H1 (cell line): Measurements from ENCODE around the gene P2RY14. TPM values are rescaled to one million over a fixed set of nuclear protein-coding genes. Genes with fewer than 3 reads are reported as not detected.

ENCODE experiments used
- CTCF ChIA-PET: fragments of 300-600 bp; sonication (Branson Sonifier 250); formaldehyde crosslinking; loops from one replicate; lab custom pipeline; 2021; ENCODE audit not compliant: partially characterized antibody; lab: Charles Lee
- POLR2A ChIA-PET: fragments of 300-600 bp; sonication (Branson Sonifier 250); formaldehyde crosslinking; loops from one replicate; lab custom pipeline; 2021; ENCODE audit warnings: inconsistent platforms; ENCODE audit not compliant: partially characterized antibody; lab: Charles Lee
- DNase-seq, 2 experiments: peaks; one replicate each; pipeline versions ENCODE4 v3.0.0 to v3.0.0-alpha.2; 2010 to 2022; ENCODE audit warnings: low spot score in 2 of 2, low read depth in 1 of 2, mixed read lengths in 1 of 2
- FAIRE-seq: peaks from 2 replicates; lab custom pipeline; 2011; peaks lifted over from hg19 to GRCh38; lab: Jason Lieb, UNC
- H2AFZ ChIP-seq: 2 replicates; pipeline ENCODE4 v1.8.1; 2012; ENCODE audit warnings: low read length, inconsistent platforms
- H2AK5ac ChIP-seq: 2 replicates; pipeline ENCODE4 v1.6.1; 2013; ENCODE audit warnings: low read depth, low read length
- H2BK120ac ChIP-seq: replicated peaks from 2 replicates; pipeline ENCODE3; 2013; ENCODE audit warnings: low read depth, low read length, inconsistent platforms
- H2BK12ac ChIP-seq: 2 replicates; pipeline ENCODE4 v1.6.1; 2013; ENCODE audit warnings: low read depth, low read length
- H2BK15ac ChIP-seq: 2 replicates; pipeline ENCODE4 v1.6.1; 2013; ENCODE audit warnings: low read length
- H2BK20ac ChIP-seq: 2 replicates; pipeline ENCODE4 v1.6.1; 2013; ENCODE audit warnings: low read length
- H2BK5ac ChIP-seq: 2 replicates; pipeline ENCODE4 v1.6.1; 2013; ENCODE audit warnings: low read depth, low read length
- H3K14ac ChIP-seq: 2 replicates; pipeline ENCODE4 v1.6.1; 2013; ENCODE audit warnings: inconsistent platforms; ENCODE audit not compliant: insufficient read length
- H3K18ac ChIP-seq: 2 replicates; pipeline ENCODE4 v1.6.1; 2013; ENCODE audit warnings: low read length; ENCODE audit errors: extremely low read depth
- H3K23ac ChIP-seq: 2 replicates; pipeline ENCODE4 v1.6.1; 2013; ENCODE audit warnings: inconsistent platforms; ENCODE audit not compliant: insufficient read length
- H3K23me2 ChIP-seq: 2 replicates; pipeline ENCODE4 v1.6.1; 2013; ENCODE audit warnings: low read depth, low read length
- H3K27ac ChIP-seq: 2 replicates; pipeline ENCODE4 v1.6.1; 2011; ENCODE audit warnings: low read depth, low read length, inconsistent platforms
- H3K27me3 ChIP-seq, 4 experiments: replicated peaks in 1 of 4; 1 replicate in 1 of 4; 2 replicates in 3 of 4; pipeline versions ENCODE4 v1.6.1 to v1.8.1; 2011 to 2013; ENCODE audit warnings: low read length in 3 of 4, mild to moderate bottlenecking in 3 of 4, inconsistent platforms in 2 of 4, mixed read lengths in 2 of 4, moderate library complexity in 1 of 4; ENCODE audit not compliant: control insufficient read depth in 3 of 4, insufficient read depth in 3 of 4; ENCODE audit errors: extremely low read depth in 1 of 4
- H3K36me3 ChIP-seq, 4 experiments: 2 replicates each; pipeline versions ENCODE4 v1.6.1 to v1.8.1; 2011 to 2013; ENCODE audit warnings: mild to moderate bottlenecking in 4 of 4, low read length in 3 of 4, moderate library complexity in 2 of 4, control low read depth in 1 of 4, inconsistent platforms in 1 of 4; ENCODE audit not compliant: insufficient read depth in 4 of 4, control insufficient read depth in 2 of 4
- H3K4ac ChIP-seq: replicated peaks from 2 replicates; pipeline ENCODE3; 2013; ENCODE audit warnings: low read length, low read depth, mixed read lengths, inconsistent platforms; ENCODE audit not compliant: insufficient read length
- H3K4me1 ChIP-seq, 4 experiments: replicated peaks in 1 of 4; 1 replicate in 1 of 4; 2 replicates in 3 of 4; pipeline versions ENCODE4 v1.6.1 to v1.8.1; 2011 to 2013; ENCODE audit warnings: low read length in 3 of 4, inconsistent platforms in 2 of 4, mixed read lengths in 1 of 4; ENCODE audit not compliant: insufficient read depth in 4 of 4, control insufficient read depth in 3 of 4
- H3K4me2 ChIP-seq, 2 experiments: 2 replicates each; pipeline versions ENCODE4 v1.6.1 to v1.8.1; 2011 to 2013; ENCODE audit warnings: low read depth in 2 of 2, low read length in 2 of 2, control low read depth in 1 of 2, inconsistent platforms in 1 of 2, mild to moderate bottlenecking in 1 of 2; ENCODE audit not compliant: insufficient read depth in 1 of 2
- H3K4me3 ChIP-seq, 4 experiments: fragments of 200-600, 300-600 bp in 1 of 4; sonication (generic), shearing (Covaris generic), sonication (Bioruptor Twin) in 1 of 4; 2 replicates each; pipeline versions ENCODE4 v1.5.1 to v1.8.1; 2011 to 2016; ENCODE audit warnings: low read length in 4 of 4, low read depth in 3 of 4, control low read depth in 2 of 4, inconsistent platforms in 2 of 4, mild to moderate bottlenecking in 2 of 4, mixed read lengths in 1 of 4, moderate library complexity in 1 of 4; ENCODE audit not compliant: insufficient read depth in 2 of 4; ENCODE audit errors: extremely low read depth in 1 of 4
- H3K56ac ChIP-seq: replicated peaks from 2 replicates; pipeline ENCODE3; 2013; ENCODE audit warnings: low read depth, mild to moderate bottlenecking, mixed read lengths, low read length, inconsistent platforms; ENCODE audit not compliant: insufficient read length
- H3K79me1 ChIP-seq: 2 replicates; pipeline ENCODE4 v1.6.1; 2013; ENCODE audit warnings: low read depth, low read length, control low read depth
- H3K79me2 ChIP-seq, 2 experiments: 2 replicates each; pipeline versions ENCODE4 v1.6.1 to v1.8.1; 2012 to 2013; ENCODE audit warnings: low read length in 2 of 2, mild to moderate bottlenecking in 2 of 2, inconsistent platforms in 1 of 2; ENCODE audit not compliant: insufficient read depth in 2 of 2, control insufficient read depth in 1 of 2
- H3K9ac ChIP-seq, 4 experiments: replicated peaks in 1 of 4; 1 replicate in 1 of 4; 2 replicates in 3 of 4; pipeline versions ENCODE4 v1.6.1 to v1.8.1; 2011 to 2013; ENCODE audit warnings: low read depth in 3 of 4, low read length in 3 of 4, control low read depth in 2 of 4, mild to moderate bottlenecking in 2 of 4, moderate library complexity in 2 of 4, inconsistent platforms in 1 of 4; ENCODE audit errors: extremely low read depth in 1 of 4
- H3K9me3 ChIP-seq, 2 experiments: 2 replicates each; pipeline versions ENCODE4 v1.6.1 to v1.8.1; 2012 to 2013; ENCODE audit warnings: mild to moderate bottlenecking in 2 of 2, moderate library complexity in 2 of 2, control low read depth in 1 of 2, inconsistent platforms in 1 of 2, low read depth in 1 of 2, low read length in 1 of 2, mixed read lengths in 1 of 2; ENCODE audit not compliant: insufficient read depth in 2 of 2
- H4K20me1 ChIP-seq, 2 experiments: replicated peaks in 1 of 2; 2 replicates each; pipeline versions ENCODE3 to v1.8.1; 2011 to 2013; ENCODE audit warnings: inconsistent platforms in 2 of 2, low read length in 2 of 2, mild to moderate bottlenecking in 1 of 2; ENCODE audit not compliant: insufficient read depth in 2 of 2, control insufficient read depth in 1 of 2
- H4K5ac ChIP-seq: 2 replicates; pipeline ENCODE4 v1.6.1; 2013; ENCODE audit warnings: low read length, low read depth, mixed read lengths, inconsistent platforms; ENCODE audit not compliant: insufficient read length
- H4K8ac ChIP-seq: 2 replicates; pipeline ENCODE4 v1.8.0; 2013; ENCODE audit warnings: mild to moderate bottlenecking, moderate library complexity, low read length, inconsistent platforms; ENCODE audit not compliant: insufficient read depth; ENCODE audit errors: extremely low read depth
- H4K91ac ChIP-seq: replicated peaks from 2 replicates; pipeline ENCODE3; 2013; ENCODE audit warnings: low read length, mixed read lengths, inconsistent platforms; ENCODE audit not compliant: insufficient read length
- BCL11A ChIP-seq, 2 experiments: IDR thresholded peaks; one replicate each; pipeline ENCODE4 v1.6.1; 2011; ENCODE audit warnings: low read depth in 2 of 2, low read length in 2 of 2, mild to moderate bottlenecking in 2 of 2
- EGR1 ChIP-seq: IDR thresholded peaks from 2 replicates; pipeline ENCODE4 v1.6.1; 2011; ENCODE audit warnings: low read depth, low read length, borderline replicate concordance
- EZH2 ChIP-seq: fragments of 200-600 bp; sonication (generic); IDR thresholded peaks from 2 replicates; pipeline ENCODE4 v1.7.1; 2012; ENCODE audit warnings: low read depth, mild to moderate bottlenecking, moderate library complexity, low read length, inconsistent platforms; ENCODE audit not compliant: severe bottlenecking
- FOSL1 ChIP-seq: IDR thresholded peaks from 2 replicates; pipeline ENCODE4 v1.6.1; 2011; ENCODE audit warnings: mild to moderate bottlenecking, low read depth, low read length, moderate library complexity; ENCODE audit not compliant: insufficient read depth
- HDAC6 ChIP-seq: IDR thresholded peaks from one replicate; pipeline ENCODE4 v1.7.1; 2012; ENCODE audit warnings: low read depth, mild to moderate bottlenecking, inconsistent platforms, low read length, moderate library complexity
- JUND ChIP-seq: IDR thresholded peaks from 2 replicates; pipeline ENCODE4 v1.6.1; 2011; ENCODE audit warnings: mild to moderate bottlenecking, improper control_type of control experiment, low read length
- RAD21 ChIP-seq, 2 experiments: IDR thresholded peaks in 1 of 2; conservative IDR thresholded peaks in 1 of 2; 2 replicates each; pipeline ENCODE4 v1.6.1; 2011; ENCODE audit warnings: low read depth in 2 of 2, low read length in 2 of 2, improper control_type of control experiment in 1 of 2, inconsistent platforms in 1 of 2, mild to moderate bottlenecking in 1 of 2, moderate library complexity in 1 of 2
- RBBP5 ChIP-seq: IDR thresholded peaks from 2 replicates; pipeline ENCODE4 v1.7.1; 2012; ENCODE audit warnings: low read depth, mild to moderate bottlenecking, inconsistent platforms, low read length, moderate library complexity, borderline replicate concordance
- SAP30 ChIP-seq: fragments of 300-600 bp; sonication (generic); IDR thresholded peaks from 2 replicates; pipeline ENCODE4 v1.7.1; 2012; ENCODE audit warnings: low read length, moderate library complexity, mild to moderate bottlenecking, inconsistent platforms; ENCODE audit not compliant: insufficient read depth, insufficient replicate concordance
- TCF12 ChIP-seq: IDR thresholded peaks from 2 replicates; pipeline ENCODE4 v1.6.1; 2011; ENCODE audit warnings: low read depth, mild to moderate bottlenecking, low read length
- TEAD4 ChIP-seq: IDR thresholded peaks from 2 replicates; pipeline ENCODE4 v1.6.1; 2012; ENCODE audit warnings: low read depth, low read length, inconsistent platforms, mixed read lengths
- USF2 ChIP-seq: IDR thresholded peaks from 2 replicates; pipeline ENCODE4 v1.6.1; 2011; ENCODE audit warnings: low read length, improper control_type of control experiment
- ZNF274 ChIP-seq: IDR thresholded peaks from 2 replicates; pipeline ENCODE4 v1.7.0; 2012; ENCODE audit warnings: low read length, borderline replicate concordance; ENCODE audit errors: extremely low read depth
- WGBS, 2 experiments: shearing (Covaris generic) in 1 of 2; methylation state at CpG; one replicate each; pipeline versions ENCODE4 v1.1.6 to v1.1.7; 2013 to 2015; ENCODE audit warnings: low lambda C conversion rate in 2 of 2, mixed read lengths in 2 of 2, inconsistent platforms in 1 of 2, low coverage in 1 of 2, missing lambda C conversion rate in 1 of 2; ENCODE audit not compliant: insufficient replicate concordance in 2 of 2, insufficient coverage in 1 of 2, insufficient read length in 1 of 2; ENCODE audit errors: extremely low coverage in 1 of 2, missing lambda C conversion rate in 1 of 2; 5-methylcytosine and 5-hydroxymethylcytosine counted together
- polyA plus RNA-seq, 7 experiments: library from polyadenylated mRNA; depleted of rRNA in 3 of 7; stranded (reverse) in 5 of 7; unstranded in 2 of 7; fragments of >200 nt in 5 of 7; fragments of 200-250 nt in 2 of 7; gene quantifications; 1 replicate in 5 of 7; 2 replicates in 1 of 7; 4 replicates in 1 of 7; pipeline versions ENCODE4 v1.2.1 to v1.2.3, GENCODE V29; 2011 to 2013; ENCODE audit warnings: missing spikeins in 2 of 7, mixed read lengths in 2 of 7
- total RNA-seq: library from RNA; stranded (reverse); fragmentation: NEBNext Ultra II Directional; extraction: Animal tissue kit (Norgen Biotek cat#: 25700); gene quantifications from 2 replicates; pipeline ENCODE4 v1.2.1, GENCODE V29; 2021

P2RY14 gene
- total and polyA plus RNA-seq, 2 of the 8 experiments (the other 6 are each of a cell fraction or from before 2014, with no cell fraction given): not detected

- 100% methylated on average over 1 of the region's 1 CpG; no CpG with 5 or more reads in 1 of the 2 experiments for WGBS, 2 experiments
- H2BK15ac ChIP-seq: no peak overlapping the region
- no peak for TF ChIP-seq ZNF274
- TF ChIP-seq EZH2: no peak
- no peak for TF ChIP-seq SAP30
- TF ChIP-seq USF2: no peak
- TF ChIP-seq RBBP5: no peak
- no peak for TF ChIP-seq TEAD4
- no peak for TF ChIP-seq HDAC6
- TF ChIP-seq JUND: no peak
- no peak for TF ChIP-seq FOSL1
- TF ChIP-seq TCF12: no peak
- no peak for TF ChIP-seq BCL11A (IDR thresholded peaks at IDR 0.05; ENCODE audit: low read depth in 2 of 2, low read length in 2 of 2)
- no peak for TF ChIP-seq EGR1
- TF ChIP-seq RAD21 (IDR thresholded peaks at IDR 0.05 in 1 of 2, conservative IDR thresholded peaks at IDR 0.05 in 1 of 2; ENCODE audit: low read depth in 2 of 2, low read length in 2 of 2): no peak
Measured at GRCh38 chr3:151321526-151321925, 43.2 kb upstream of the P2RY14 start.

More at GRCh38 chr3:151321526-151321925, 43.2 kb upstream of the P2RY14 start:
- Histone ChIP-seq H2AK5ac (no peak overlapping the region), H4K91ac (no peak overlapping the region), H3K79me1 (no peaks in the 10 kb centered on the region), H3K27ac (no peak overlapping the region), H3K79me2 (no peaks in the 10 kb centered on the region), H2AFZ (no peak overlapping the region), H3K4me2 (no peak overlapping the region), H3K18ac (no peak overlapping the region), H3K4ac (no peak overlapping the region), H3K4me1 (peaks cover 0 to 4% (median 3%) of the 10 kb centered on the region in 4 experiments; a peak in 4 of 7 replicates), H4K20me1 (no peaks in the 10 kb centered on the region), H4K8ac (no peak overlapping the region), H3K23ac (no peak overlapping the region), H4K5ac (no peak overlapping the region), H3K9me3 (no peaks in the 10 kb centered on the region), H3K14ac (no peak overlapping the region), H3K23me2 (no peaks in the 10 kb centered on the region), H2BK120ac (no peak overlapping the region), H2BK20ac (no peak overlapping the region), H3K9ac (no peak overlapping the region), H3K56ac (no peak overlapping the region), H3K36me3 (no peaks in the 10 kb centered on the region), H3K27me3 (no peaks in the 10 kb centered on the region), H2BK12ac (no peak overlapping the region), H2BK5ac (no peak overlapping the region), H3K4me3 (no peak overlapping the region)
- CTCF ChIA-PET: interaction anchor here (0.6 to 1.1 kb wide), 3 partner anchors 8 to 94 kb away, joined by 3 to 4 read pairs (median 4); no protein-coding TSS in a partner anchor
- POLR2A ChIA-PET: interaction anchor here (1.6 kb wide), 1 partner anchor 9 kb away, joined by 3 read pairs; no protein-coding TSS in a partner anchor
- DNase-seq (no peak), FAIRE-seq (no peak)
